Spleen (tissue), 7 donors: ENCODE measurements around the gene COL4A1.

Experiments used
- POLR2A ChIP-seq, 3 donors: fragments of 450-650 bp; IDR thresholded peaks; one replicate each; pipeline ENCODE4 v1.5.1; 2017; ENCODE audit warnings: antibody characterized with exemption in 3 of 3, mild to moderate bottlenecking in 1 of 3
- POLR2AphosphoS5 ChIP-seq, 3 donors: sonication (generic); formaldehyde crosslinking; IDR thresholded peaks; one replicate each; pipeline ENCODE4 v1.5.1; 2017; ENCODE audit warnings: antibody characterized with exemption in 3 of 3
- TF ChIP-seq, protein P1 (sequence below), 11 experiments: fragments of 200-600 bp in 7 of 11; fragments of 450-650 bp in 4 of 11; sonication (generic) in 4 of 11; IDR thresholded peaks in 8 of 11; conservative IDR thresholded peaks in 3 of 11; 1 replicate in 7 of 11; 2 replicates in 4 of 11; pipeline versions ENCODE4 v1.4.0 to v1.8.0; 2016 to 2021; ENCODE audit warnings: antibody characterized with exemption in 11 of 11, inconsistent platforms in 4 of 11, mild to moderate bottlenecking in 1 of 11
- donor health status: DM: no; HTN: no; CAD: no; lungs with moderate emphysema.
- donor health status: DM: no; HTN: no; CAD: no.
- donor health status: DM: no; HTN: no; CAD: no.

DNA sequence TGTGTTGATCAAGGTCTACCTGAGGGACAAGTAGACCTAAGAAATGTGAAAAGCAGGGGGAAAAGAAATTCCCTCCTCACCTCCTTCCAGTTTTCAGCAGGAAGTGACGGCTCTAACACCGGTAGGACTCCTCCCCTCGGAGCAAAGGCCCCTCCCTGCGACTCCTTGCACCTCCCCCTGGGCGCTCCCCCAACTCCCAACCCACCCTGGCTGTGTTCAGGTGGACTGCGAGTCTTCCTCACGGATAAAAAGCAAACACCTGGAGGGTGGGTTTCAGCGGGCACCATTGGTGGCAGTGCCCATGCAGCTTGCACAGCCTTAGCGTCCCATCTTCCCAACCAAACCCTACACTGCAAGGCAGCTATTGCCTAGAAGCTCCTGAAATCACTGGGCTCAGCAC is 124.5 kb downstream of the COL4A1 start:
- TF ChIP-seq, protein P1, sequence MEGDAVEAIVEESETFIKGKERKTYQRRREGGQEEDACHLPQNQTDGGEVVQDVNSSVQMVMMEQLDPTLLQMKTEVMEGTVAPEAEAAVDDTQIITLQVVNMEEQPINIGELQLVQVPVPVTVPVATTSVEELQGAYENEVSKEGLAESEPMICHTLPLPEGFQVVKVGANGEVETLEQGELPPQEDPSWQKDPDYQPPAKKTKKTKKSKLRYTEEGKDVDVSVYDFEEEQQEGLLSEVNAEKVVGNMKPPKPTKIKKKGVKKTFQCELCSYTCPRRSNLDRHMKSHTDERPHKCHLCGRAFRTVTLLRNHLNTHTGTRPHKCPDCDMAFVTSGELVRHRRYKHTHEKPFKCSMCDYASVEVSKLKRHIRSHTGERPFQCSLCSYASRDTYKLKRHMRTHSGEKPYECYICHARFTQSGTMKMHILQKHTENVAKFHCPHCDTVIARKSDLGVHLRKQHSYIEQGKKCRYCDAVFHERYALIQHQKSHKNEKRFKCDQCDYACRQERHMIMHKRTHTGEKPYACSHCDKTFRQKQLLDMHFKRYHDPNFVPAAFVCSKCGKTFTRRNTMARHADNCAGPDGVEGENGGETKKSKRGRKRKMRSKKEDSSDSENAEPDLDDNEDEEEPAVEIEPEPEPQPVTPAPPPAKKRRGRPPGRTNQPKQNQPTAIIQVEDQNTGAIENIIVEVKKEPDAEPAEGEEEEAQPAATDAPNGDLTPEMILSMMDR (IDR thresholded peaks at IDR 0.05 in 8 of 11, conservative IDR thresholded peaks at IDR 0.05 in 3 of 11) = no peak
- TF ChIP-seq POLR2AphosphoS5 (IDR thresholded peaks at IDR 0.05) (no peak), POLR2A (IDR thresholded peaks at IDR 0.05) (no peak)
